WTC11 (cell line): ENCODE measurements around the gene DHX29.

ENCODE experiments used
- CTCF ChIP-seq: fragments of 200-600 bp; IDR thresholded peaks from 2 replicates; pipeline ENCODE4 v1.8.0; 2022; ENCODE audit warnings: antibody characterized with exemption
- MAX ChIP-seq: sonication (generic); formaldehyde crosslinking; IDR thresholded peaks from 2 replicates; pipeline ENCODE4 v1.8.0; 2022; ENCODE audit warnings: mild to moderate bottlenecking, missing genetic modification reagents
- SMAD4 ChIP-seq: sonication (generic); formaldehyde crosslinking; IDR thresholded peaks from 2 replicates; pipeline ENCODE4 v1.8.0; 2022; ENCODE audit warnings: mild to moderate bottlenecking, missing genetic modification reagents

DNA sequence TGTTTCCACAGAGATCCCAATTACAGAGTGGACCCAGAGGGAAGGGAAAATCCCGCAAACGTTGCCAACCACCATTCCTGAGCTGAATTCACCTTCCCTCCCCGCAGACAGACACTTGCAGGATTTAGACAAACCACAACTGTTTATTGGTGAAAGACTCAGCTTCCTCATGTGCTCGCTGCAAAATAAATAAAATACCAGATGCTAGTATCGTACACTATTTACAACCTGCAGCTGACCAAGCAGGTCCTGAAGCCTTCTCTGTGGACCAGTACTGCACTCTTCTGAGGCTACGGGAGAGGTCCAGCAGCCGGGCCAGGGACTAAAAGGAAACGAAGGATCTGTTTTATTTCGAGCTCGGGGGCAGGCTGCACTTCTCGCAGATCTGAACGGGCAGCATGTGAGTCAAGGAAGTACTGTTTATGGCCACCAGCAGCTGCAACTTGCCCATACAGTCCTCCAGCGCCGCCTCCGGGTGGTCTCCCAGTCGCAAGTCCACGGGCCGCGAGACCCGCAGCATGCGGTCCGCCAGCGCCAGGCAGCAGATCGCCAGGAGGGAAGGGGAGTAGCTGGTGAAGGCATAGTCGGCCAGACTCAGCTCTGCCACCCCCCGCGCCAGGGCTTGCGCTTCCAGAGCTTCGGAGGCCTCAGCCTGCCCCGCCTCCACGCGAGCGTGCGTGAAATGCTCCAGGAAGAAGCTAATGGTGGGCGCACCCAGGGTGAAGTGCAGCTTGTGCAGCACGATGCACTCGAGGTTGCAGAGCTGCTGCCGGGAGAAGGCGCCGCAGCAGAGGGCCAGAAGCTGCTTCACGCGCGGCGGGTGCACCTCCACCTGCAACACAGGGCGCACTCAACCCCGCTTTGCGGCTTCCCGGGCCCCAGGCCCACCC lies 76.2 kb downstream of the DHX29 start:
- TF ChIP-seq MAX (CRISPR knock-in tag) (no peak), CTCF (no peak), SMAD4 (CRISPR knock-in tag) (no peak)
